Neural progenitor cell (in vitro differentiated cells): ENCODE data around the gene NEAT1. TPM values are rescaled to one million over a fixed set of nuclear protein-coding genes. Genes with fewer than 3 reads are reported as not detected.

Experiments used
- DNase-seq: peaks from one replicate; pipeline ENCODE4 v3.0.0-alpha.2; 2016; ENCODE audit warnings: low spot score
- H2AFZ ChIP-seq: fragments of 200-600 bp; sonication (generic); replicated peaks from 2 replicates; pipeline ENCODE4 v1.6.1; 2016; ENCODE audit warnings: antibody characterized with exemption
- H3F3A ChIP-seq: fragments of 200-600 bp; sonication (generic); 2 replicates; pipeline ENCODE4 v1.6.1; 2016; ENCODE audit warnings: antibody characterized with exemption, low read depth
- H3K27ac ChIP-seq: fragments of 200-600 bp; sonication (generic); 2 replicates; pipeline ENCODE4 v1.5.1; 2016; ENCODE audit warnings: mild to moderate bottlenecking
- H3K27me3 ChIP-seq: fragments of 200-600 bp; sonication (generic); 2 replicates; pipeline ENCODE4 v1.6.1; 2016; ENCODE audit warnings: mild to moderate bottlenecking, moderate library complexity
- H3K36me3 ChIP-seq: fragments of 200-600 bp; sonication (generic); 2 replicates; pipeline ENCODE4 v1.5.1; 2016
- H3K4me1 ChIP-seq: fragments of 200-600 bp; sonication (generic); 2 replicates; pipeline ENCODE4 v1.6.1; 2016; ENCODE audit warnings: mixed run types
- H3K4me2 ChIP-seq: fragments of 200-600 bp; sonication (generic); 2 replicates; pipeline ENCODE4 v1.6.1; 2016
- H3K4me3 ChIP-seq: fragments of 200-600 bp; sonication (generic); 2 replicates; pipeline ENCODE4 v1.5.1; 2016
- H3K79me2 ChIP-seq: fragments of 200-600 bp; sonication (generic); 2 replicates; pipeline ENCODE4 v1.6.1; 2016; ENCODE audit warnings: low read depth
- H3K9ac ChIP-seq: fragments of 200-600 bp; sonication (generic); 2 replicates; pipeline ENCODE4 v1.6.1; 2016
- H3K9me3 ChIP-seq: fragments of 200-600 bp; sonication (generic); 2 replicates; pipeline ENCODE4 v1.5.1; 2016; ENCODE audit warnings: low read depth
- H4K20me1 ChIP-seq: fragments of 200-600 bp; sonication (generic); 2 replicates; pipeline ENCODE4 v1.6.1; 2016; ENCODE audit warnings: low read depth
- H3K27ac Mint-ChIP-seq: 3 replicates; pipeline ENCODE4 v1.8.0; 2021; ENCODE audit warnings: mixed read lengths
- H3K27me3 Mint-ChIP-seq: 2 replicates; pipeline ENCODE4 v1.8.0; 2022; ENCODE audit warnings: low read depth, mild to moderate bottlenecking, inconsistent platforms, moderate library complexity, mixed read lengths; ENCODE audit not compliant: insufficient read depth
- H3K36me3 Mint-ChIP-seq: 3 replicates; pipeline ENCODE4 v1.8.0; 2021; ENCODE audit warnings: mixed read lengths
- H3K4me1 Mint-ChIP-seq: 3 replicates; pipeline ENCODE4 v1.8.0; 2021; ENCODE audit warnings: mixed read lengths
- H3K4me3 Mint-ChIP-seq: 3 replicates; pipeline ENCODE4 v1.8.0; 2021; ENCODE audit warnings: mild to moderate bottlenecking, moderate library complexity, mixed read lengths
- H3K9me3 Mint-ChIP-seq: 3 replicates; pipeline ENCODE4 v1.8.0; 2020; ENCODE audit warnings: mixed read lengths
- CTCF ChIP-seq: fragments of 200-600 bp; sonication (generic); IDR thresholded peaks from 2 replicates; pipeline ENCODE4 v1.5.1; 2017; ENCODE audit warnings: antibody characterized with exemption, mild to moderate bottlenecking
- EZH2 ChIP-seq: fragments of 200-600 bp; sonication (generic); IDR thresholded peaks from 2 replicates; pipeline ENCODE4 v1.6.1; 2017; ENCODE audit warnings: antibody characterized with exemption, mild to moderate bottlenecking, moderate library complexity
- EZH2phosphoT487 ChIP-seq: fragments of 200-600 bp; sonication (generic); IDR thresholded peaks from 2 replicates; pipeline ENCODE4 v1.6.1; 2017; ENCODE audit warnings: antibody characterized with exemption
- total RNA-seq: library from RNA; depleted of rRNA; stranded (reverse); fragments of >200 nt; gene quantifications from 2 replicates; pipeline ENCODE4 v1.2.3, GENCODE V29; 2015; ENCODE audit warnings: low replicate concordance

The NEAT1 gene
- total RNA-seq, 1 donor from 2014 or later: 4.0 TPM

GRCh38 chr11:65432100-65432650 lies 9.6 kb downstream of the NEAT1 start:
- Histone ChIP-seq H3K4me3 (no peak overlapping the region), H3K4me2 (no peak overlapping the region), H4K20me1 (no peaks in the 10 kb centered on the region), H3K27ac (no peak overlapping the region), H3F3A (peaks cover 3% of the 10 kb centered on the region), H3K79me2 (no peaks in the 10 kb centered on the region), H3K4me1 (peaks cover 5% of the 10 kb centered on the region), H3K27me3 (no peaks in the 10 kb centered on the region), H3K9me3 (no peaks in the 10 kb centered on the region), H3K9ac (no peak overlapping the region), H3K36me3 (no peaks in the 10 kb centered on the region), H2AFZ (no peak overlapping the region)
- H3K36me3 Mint-ChIP-seq: peaks cover 3% of the 10 kb centered on the region
- H3K9me3 Mint-ChIP-seq: no peaks in the 10 kb centered on the region
- peaks cover 29% of the 10 kb centered on the region for H3K4me1 Mint-ChIP-seq
- TF ChIP-seq EZH2phosphoT487: no peak
- TF ChIP-seq EZH2: no peak
- TF ChIP-seq CTCF: no peak
- H3K27ac Mint-ChIP-seq: no peak overlapping the region
- no peak for DNase-seq
- H3K27me3 Mint-ChIP-seq: peaks cover 6% of the 10 kb centered on the region
- no peak overlapping the region for H3K4me3 Mint-ChIP-seq

- Mint-ChIP-seq H3K4me1 (peaks cover 23% of the 10 kb centered on the region), H3K27me3 (peaks cover 2% of the 10 kb centered on the region), H3K27ac (no peak overlapping the region), H3K36me3 (peaks cover 3% of the 10 kb centered on the region), H3K4me3 (no peak overlapping the region), H3K9me3 (no peaks in the 10 kb centered on the region)
- no peaks in the 10 kb centered on the region for H3K79me2 ChIP-seq
- no peaks in the 10 kb centered on the region for H3K36me3 ChIP-seq
- no peak overlapping the region for H3K4me2 ChIP-seq
- no peaks in the 10 kb centered on the region for H3K27me3 ChIP-seq
- no peak overlapping the region for H3K27ac ChIP-seq
- DNase-seq: no peak
- H3K9me3 ChIP-seq: no peaks in the 10 kb centered on the region
- no peak overlapping the region for H3K9ac ChIP-seq
- H3F3A ChIP-seq: peaks cover 3% of the 10 kb centered on the region
- H4K20me1 ChIP-seq: no peaks in the 10 kb centered on the region
- peaks cover 5% of the 10 kb centered on the region for H3K4me1 ChIP-seq
- H3K4me3 ChIP-seq: no peak overlapping the region
- TF ChIP-seq EZH2: no peak
- no peak for TF ChIP-seq EZH2phosphoT487
- TF ChIP-seq CTCF: peak; percentile 51
- no peak overlapping the region for H2AFZ ChIP-seq
Measured at GRCh38 chr11:65432686-65433582, 10.3 kb downstream of the NEAT1 start.

- H3K27ac Mint-ChIP-seq: no peak overlapping the region
- H3K27me3 Mint-ChIP-seq: peaks cover 2% of the 10 kb centered on the region
Measured at GRCh38 chr11:65433657-65434056, 11.1 kb downstream of the NEAT1 start.

More at GRCh38 chr11:65433657-65434056, 11.1 kb downstream of the NEAT1 start:
- H4K20me1 ChIP-seq: no peaks in the 10 kb centered on the region
- H2AFZ ChIP-seq: no peak overlapping the region
- no peaks in the 10 kb centered on the region for H3K27me3 ChIP-seq
- H3F3A ChIP-seq: peaks cover 3% of the 10 kb centered on the region
- no peak overlapping the region for H3K9ac ChIP-seq
- Mint-ChIP-seq H3K4me3 (no peak overlapping the region), H3K9me3 (no peaks in the 10 kb centered on the region), H3K36me3 (peaks cover 3% of the 10 kb centered on the region), H3K4me1 (peaks cover 17% of the 10 kb centered on the region)
- H3K36me3 ChIP-seq: no peaks in the 10 kb centered on the region
- H3K4me3 ChIP-seq: no peak overlapping the region
- peaks cover 4% of the 10 kb centered on the region for H3K4me1 ChIP-seq
- TF ChIP-seq EZH2phosphoT487 (no peak), CTCF (no peak), EZH2 (no peak)
- no peak overlapping the region for H3K4me2 ChIP-seq
- H3K9me3 ChIP-seq: no peaks in the 10 kb centered on the region
- no peak for DNase-seq
- H3K27ac ChIP-seq: no peak overlapping the region
- no peaks in the 10 kb centered on the region for H3K79me2 ChIP-seq
